Germinal center (tissue), 1 donor: ENCODE measurements around the gene IL22RA1.

Experiments used
- DNase-seq: peaks from one replicate; pipeline ENCODE4 v3.0.0; 2012; ENCODE audit warnings: mixed read lengths, low spot score

IL22RA1 gene

DNA sequence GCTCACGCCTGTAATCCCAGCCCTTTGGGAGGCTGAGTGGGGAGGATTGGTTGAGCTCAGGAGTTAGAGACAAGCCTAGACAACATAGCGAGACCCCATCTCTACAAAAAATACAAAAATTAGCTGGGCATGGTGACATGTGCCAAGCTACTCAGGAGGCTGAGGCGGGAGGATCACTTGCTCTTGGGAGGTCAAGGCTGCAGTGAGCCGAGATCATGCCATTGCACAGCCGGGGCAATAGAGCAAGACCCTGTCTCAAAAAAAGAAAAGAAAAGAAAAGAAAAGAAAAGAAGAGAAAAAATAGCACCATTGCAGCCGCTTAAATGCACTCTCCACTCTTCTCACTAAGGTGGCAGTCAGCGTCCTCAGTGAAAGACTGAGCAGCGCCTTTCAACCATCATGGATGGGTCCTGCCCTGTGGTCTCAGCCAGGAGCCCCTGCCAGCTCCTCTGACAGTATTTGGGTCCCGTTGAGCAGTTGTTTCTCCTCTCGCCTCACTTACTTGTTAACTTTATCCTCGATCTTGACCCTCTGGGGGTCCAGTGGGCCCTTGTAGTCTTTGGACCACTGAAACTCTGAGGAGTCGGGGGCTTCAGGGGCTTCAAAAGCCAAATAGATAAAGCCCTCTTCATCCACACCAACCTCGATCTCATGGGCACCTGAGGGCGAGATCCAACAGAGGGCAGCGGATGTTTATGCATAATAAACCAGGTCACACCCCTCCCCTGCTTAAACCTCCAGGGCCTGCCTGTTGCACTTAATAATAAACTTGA is 67.9 kb downstream of the IL22RA1 start:
- no peak for DNase-seq

- no peak for DNase-seq
Measured at GRCh38 chr1:24074196-24074595, 68.7 kb downstream of the IL22RA1 start.

- DNase-seq: no peak
Measured at GRCh38 chr1:24071941-24072340, 71.0 kb downstream of the IL22RA1 start.

DNA sequence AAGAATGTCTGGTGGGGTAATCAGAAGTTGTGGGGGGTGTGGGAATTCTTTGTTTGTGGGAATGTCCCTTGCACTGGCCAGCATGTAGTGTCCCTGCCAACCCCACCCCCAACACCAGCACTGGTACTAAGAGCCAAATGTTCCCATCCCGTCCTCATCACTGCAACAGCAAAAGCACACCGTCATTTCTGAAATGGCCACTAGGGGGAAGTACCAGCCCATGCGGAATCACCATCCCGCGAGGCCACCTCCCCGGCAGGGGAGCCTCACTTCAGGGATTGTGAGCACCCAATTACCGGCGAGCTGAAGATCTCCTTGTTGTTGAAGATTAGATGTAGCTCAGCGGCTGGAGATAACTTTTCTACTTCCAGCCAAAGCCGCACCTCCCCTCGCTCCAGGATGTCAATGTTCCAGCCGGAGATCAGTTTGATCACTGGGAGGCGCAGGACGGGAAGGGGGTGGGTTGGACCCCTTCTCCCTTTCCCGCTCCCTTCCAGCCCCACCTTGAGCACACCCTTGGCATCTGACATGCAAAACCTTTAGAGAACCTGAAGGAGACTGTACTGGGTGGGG is 72.0 kb downstream of the IL22RA1 start:
- DNase-seq: peak; percentile 88

- DNase-seq: no peak
Measured at GRCh38 chr1:24069817-24070216, 73.1 kb downstream of the IL22RA1 start.
